ENCODE data around the gene CDH3.

Gene CDH3

GRCh38 chr16:68644715-68645493 is at the start of gene CDH3:
CDH3 (plus strand) TSS chr16:68645310; CDS start chr16:68645380, 70 bp downstream.
- DNase-seq (ENCODE audit: low spot score), result no peak

DNA sequence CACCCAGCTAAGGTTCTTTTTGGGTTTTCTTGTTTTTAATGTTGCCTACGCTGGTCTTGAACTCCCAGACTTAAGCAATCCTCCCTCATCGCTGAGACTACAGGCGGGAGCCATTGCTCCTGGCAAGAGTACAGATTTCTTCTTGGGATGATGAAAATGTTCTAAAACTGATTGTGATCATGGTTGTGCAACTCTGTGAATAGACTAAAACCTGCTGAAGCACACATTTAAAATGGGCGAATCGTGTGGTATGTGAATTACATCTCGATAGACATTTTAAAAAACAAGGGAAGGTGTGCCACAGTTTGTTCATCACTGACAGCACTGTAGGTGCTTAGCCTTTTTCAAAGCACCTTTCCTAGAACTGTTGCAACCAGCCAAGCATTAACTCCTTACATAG is 48.8 kb upstream of the CDH3 start:
- DNase-seq (ENCODE audit: low spot score), result no peak

DNA sequence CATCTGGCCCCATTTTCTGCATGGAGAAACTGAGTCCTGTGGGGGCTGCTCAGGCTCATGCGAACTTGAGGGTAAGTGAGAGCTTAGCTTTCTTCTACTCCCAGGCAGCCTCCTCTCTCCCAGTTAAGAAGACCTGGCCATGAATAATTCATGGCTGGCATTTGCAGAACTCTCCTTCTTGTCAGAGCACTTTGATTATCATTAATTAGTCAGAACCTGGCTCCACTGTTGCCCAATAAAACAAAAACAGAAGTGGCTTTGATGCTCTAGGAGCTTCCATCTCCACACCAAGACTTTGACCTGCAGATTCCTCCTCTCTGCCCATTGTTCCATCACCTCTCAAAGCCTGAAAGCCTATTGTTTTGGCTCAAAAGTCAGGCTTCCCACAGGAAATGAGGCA is 45.5 kb upstream of the CDH3 start:
- no peak for DNase-seq (ENCODE audit: low spot score)

GRCh38 chr16:68605746-68606145 is 39.4 kb upstream of the CDH3 start:
- no peak for DNase-seq (ENCODE audit: low spot score)

- DNase-seq (ENCODE audit: low spot score), result no peak
Observed at GRCh38 chr16:68607443-68607842, 37.7 kb upstream of the CDH3 start.

GRCh38 chr16:68608330-68608729 is 36.8 kb upstream of the CDH3 start:
- DNase-seq (ENCODE audit: low spot score), result no peak

DNA sequence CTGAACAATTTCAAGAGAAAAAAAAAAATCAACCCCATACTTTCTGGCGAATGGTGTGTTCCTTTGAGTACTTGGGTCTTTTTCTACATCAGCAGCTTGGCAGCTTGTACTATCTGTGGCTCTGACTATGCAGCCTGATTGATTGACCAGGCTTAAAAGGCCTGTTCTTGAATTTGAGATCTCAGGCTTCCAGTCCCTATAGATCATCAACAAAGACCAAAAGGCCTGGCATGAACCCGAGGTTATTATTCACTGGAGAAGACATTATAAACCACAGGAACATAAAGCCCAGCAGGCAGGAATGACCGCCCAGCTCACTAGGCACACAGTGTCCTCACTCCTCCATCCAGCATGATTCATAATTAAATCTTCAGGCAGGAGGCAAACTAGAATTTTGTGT is 32.1 kb upstream of the CDH3 start:
- no peak for DNase-seq (ENCODE audit: low spot score)

- no peak for DNase-seq (ENCODE audit: low spot score)
Observed at GRCh38 chr16:68617734-68618133, 27.4 kb upstream of the CDH3 start.

- DNase-seq (ENCODE audit: low spot score), result no peak
Observed at GRCh38 chr16:68626557-68626956, 18.6 kb upstream of the CDH3 start.

DNA sequence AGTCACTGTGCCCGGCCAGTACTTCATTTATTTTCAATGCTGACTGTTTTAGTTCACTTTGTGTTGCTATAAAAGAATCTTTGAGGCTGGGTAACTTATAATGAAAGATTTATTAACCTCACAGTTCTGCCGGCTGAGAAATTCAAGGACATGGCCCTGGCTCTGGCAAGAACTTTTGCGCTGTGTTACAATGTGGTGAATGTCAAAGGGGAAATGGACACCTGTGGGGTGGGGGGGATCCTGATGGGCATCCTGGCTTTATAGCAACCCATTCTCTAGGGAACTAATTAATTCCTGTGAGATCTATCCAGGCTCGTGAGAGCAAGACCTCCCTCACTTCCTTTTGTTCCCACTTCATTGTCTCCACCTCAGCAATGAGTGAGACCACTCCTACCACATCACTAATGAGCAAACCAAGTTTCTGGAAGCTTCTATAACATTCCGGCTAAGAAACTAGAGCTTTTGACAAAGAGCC is 17.1 kb upstream of the CDH3 start:
- no peak for DNase-seq (ENCODE audit: low spot score)

DNA sequence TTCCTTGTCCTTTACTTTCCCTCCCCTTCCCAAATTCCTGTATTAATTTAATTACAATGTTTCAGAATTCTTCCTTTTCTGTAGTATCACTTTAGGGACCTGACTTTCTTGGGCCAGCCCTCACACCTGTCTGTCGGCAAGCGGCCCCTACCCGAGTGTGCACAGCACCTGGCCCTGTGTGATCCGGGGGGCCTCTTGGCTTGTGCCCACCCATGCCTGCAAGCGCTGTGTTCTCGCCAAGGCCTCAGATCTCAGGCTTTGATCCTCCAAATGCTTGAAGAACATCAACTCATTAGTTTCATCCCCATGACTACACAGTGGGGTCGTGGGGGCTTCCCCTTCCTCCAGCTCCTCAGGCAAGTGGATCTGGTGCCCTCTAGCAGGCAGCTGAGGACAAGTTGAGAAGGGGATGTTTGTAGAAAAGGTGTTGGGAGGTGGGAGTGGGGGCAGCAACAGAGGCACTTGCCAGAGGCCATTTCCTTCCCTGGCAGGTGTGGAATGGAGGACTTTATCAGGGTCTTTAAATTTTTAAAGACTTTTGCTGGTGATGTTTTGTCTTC is 15.7 kb upstream of the CDH3 start:
- DNase-seq (ENCODE audit: low spot score), result no peak

- DNase-seq (ENCODE audit: low spot score), result no peak
Observed at GRCh38 chr16:68636064-68636560, 9.0 kb upstream of the CDH3 start.

DNA sequence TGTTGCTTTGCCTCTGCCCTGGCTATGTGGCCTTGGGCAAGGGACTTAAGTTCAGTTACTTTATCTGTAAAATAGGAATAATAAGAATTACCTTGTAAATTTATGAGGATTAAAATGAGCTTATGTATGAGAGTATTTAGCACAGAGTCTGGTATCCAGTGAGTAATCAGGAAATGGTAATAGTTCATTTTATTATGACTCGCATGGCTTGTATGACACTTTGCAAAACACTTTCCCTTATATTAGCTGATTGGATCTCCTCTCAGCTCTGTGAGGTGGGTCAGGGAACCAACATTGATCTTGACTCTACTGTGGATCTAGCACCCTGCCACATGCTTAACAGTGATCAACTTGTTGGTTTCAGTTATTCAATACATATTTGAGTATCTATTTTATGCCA is 8.3 kb upstream of the CDH3 start:
- no peak for DNase-seq (ENCODE audit: low spot score)

DNA sequence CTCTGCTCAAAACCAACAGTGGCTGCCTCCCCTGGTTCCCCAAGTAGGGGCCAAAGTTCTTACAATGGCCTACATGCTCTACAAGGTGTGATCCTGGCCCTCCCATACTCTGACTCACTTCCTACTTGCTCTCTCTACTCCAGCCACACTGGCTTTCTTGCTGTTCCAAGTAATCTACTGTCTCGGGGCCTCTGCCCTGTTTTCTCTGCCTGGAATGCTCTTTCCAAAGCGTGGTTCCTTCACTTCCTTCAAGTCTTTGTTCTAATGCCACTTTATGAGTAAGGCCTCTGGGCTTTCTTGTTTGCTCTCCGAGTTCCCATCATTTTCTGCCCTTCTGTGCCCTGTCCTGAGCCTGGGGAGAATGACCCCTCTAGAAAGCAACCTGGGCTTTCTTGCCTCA is 4.1 kb upstream of the CDH3 start:
- no peak for DNase-seq (ENCODE audit: low spot score)

GRCh38 chr16:68642047-68642435 is 3.1 kb upstream of the CDH3 start:
- DNase-seq (ENCODE audit: low spot score), result no peak

DNA sequence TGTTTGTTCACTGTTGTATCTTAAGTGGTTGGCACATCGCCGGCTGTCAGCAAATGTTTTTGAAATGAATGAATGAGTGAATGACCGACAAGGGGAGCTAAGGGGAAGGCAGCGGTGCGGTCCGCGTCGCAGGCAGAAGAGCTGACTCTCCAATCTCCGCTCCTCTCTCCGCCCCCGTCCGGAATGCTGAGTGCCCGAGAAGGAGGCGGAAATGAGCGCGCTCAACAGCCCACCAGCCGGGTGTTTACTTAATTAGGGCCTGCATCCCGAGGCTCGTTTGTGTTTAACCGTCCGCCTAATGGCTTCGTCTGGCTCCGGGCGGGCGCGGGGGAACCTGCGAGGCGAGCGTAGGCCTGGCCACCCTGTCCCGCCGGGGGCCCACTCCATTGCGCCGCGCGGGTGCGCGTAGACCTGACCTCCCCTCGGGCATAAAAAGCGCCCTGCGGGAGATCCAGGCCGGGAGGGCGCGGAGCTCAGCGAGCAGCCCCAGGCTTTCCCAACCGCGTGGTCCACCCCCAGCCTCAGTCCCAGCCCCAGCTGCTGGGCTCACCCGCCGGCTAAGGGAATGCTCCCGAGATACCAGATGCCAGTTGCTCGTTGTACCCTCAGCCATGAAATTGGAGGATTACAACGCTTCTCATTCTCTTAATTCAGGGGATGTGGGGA is 2.5 kb upstream of the CDH3 start:
- no peak for DNase-seq (ENCODE audit: low spot score)

DNA sequence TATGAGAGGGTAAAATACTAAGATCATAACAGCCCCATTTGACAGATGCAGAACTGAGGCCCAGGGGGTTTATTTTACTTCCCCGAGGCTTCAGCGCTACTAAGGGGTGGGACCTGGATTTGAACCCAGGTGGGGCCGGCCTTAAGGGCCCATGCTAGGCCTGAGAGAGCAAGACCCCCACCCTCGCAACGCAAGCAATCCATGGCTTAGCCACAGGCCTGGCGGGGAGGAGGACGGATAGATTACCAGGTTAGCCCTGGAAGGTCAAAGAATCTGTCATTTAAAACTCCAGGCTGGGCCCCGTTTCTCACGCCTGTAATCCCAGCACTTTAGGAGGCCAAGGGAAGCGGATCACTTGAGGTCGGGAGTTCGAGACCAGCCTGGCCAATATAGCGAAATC is 1.9 kb upstream of the CDH3 start:
- DNase-seq (ENCODE audit: low spot score), result no peak

GRCh38 chr16:68643847-68644246 is 1.3 kb upstream of the CDH3 start:
- no peak for DNase-seq (ENCODE audit: low spot score)

DNA sequence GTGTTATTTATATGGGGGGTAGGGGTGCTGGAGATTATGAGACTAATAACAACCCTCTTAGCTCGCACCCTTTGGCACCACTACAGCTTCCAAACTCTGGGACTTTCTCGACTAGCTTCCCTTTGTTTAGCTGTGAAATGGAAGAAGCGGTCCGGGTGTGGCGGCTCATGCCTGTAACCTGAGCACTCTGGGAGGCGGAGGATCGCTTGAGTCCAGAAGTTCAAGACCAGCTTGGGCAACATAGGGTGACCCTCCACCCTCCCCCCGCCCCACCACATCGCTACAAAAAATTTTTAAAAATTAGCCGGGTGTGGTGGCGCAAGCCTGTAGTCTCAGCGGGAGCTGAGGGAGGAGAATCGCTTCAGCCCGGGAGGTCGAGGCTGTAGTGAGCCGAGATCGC is 814 bp upstream of the CDH3 start:
- DNase-seq (ENCODE audit: low spot score), result no peak

- DNase-seq (ENCODE audit: low spot score), result no peak
Observed at GRCh38 chr16:68645494-68646388, 631 bp downstream of the CDH3 start.

DNA sequence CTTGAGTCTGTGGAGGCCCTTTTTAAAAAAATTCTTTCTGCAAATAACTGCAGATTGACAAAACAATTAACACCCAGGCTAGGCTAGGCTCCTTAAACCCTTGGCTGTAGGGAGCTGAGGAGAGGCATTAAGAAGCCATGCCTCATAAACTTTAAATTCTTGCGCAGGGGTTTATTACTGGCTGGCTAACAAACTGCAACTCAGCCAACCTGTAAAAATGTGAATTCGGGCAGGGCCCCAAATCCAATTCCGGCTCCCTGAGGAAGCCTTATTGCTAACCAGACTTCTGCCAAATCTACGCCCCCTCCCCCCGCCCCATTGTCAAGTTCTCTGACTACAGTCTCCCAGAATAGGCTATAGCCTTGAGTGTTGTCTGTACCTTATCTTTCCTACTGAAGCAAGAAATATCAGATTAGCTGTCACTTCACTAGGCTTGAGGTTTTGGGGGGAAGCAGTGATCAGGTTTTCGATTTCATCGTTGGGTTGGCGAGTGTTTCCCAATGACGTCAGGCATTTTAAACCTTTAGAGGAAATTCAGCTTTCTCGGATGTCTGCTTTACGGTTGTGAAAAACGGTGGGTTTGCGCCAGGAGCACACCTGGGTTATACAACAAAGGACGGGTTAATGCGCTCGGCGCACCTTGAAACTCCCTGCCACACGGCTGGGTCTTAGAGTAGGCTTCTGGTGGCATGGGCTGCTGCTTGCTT is 2.0 kb downstream of the CDH3 start:
- DNase-seq (ENCODE audit: low spot score), result no peak

- DNase-seq (ENCODE audit: low spot score), result no peak
Observed at GRCh38 chr16:68651136-68651535, 6.0 kb downstream of the CDH3 start.
